DND-41 (cell line): Measurements from ENCODE around the gene ALKBH7.
"Not testable (repeated sequence)": the region's sequence is repeated elsewhere in the genome, so short reads cannot be mapped to it uniquely, and the experiment has no call there.

Experiments used
- ATAC-seq: fragments of 200-7000 bp; cut with Tn5 transposase; 3 replicates; pipeline ENCODE4 v1.9.1; 2021; ENCODE audit warnings: low read depth; ENCODE audit not compliant: insufficient read depth
- DNase-seq: peaks from one replicate; pipeline ENCODE4 v3.0.0-alpha.2; 2020
- H2AFZ ChIP-seq: 2 replicates; pipeline ENCODE4 v1.6.0; 2012; ENCODE audit warnings: low read depth, low read length
- H3K27ac ChIP-seq: 2 replicates; pipeline ENCODE4 v1.5.1; 2012; ENCODE audit warnings: low read length, inconsistent platforms
- H3K27me3 ChIP-seq: fragments of 200-600 bp; sonication (generic); 2 replicates; pipeline ENCODE4 v1.6.0; 2012; ENCODE audit warnings: low read length, mild to moderate bottlenecking, inconsistent platforms; ENCODE audit not compliant: insufficient read depth, poor library complexity
- H3K36me3 ChIP-seq: 2 replicates; pipeline ENCODE4 v1.5.1; 2012; ENCODE audit warnings: low read length, inconsistent platforms; ENCODE audit not compliant: insufficient read depth
- H3K4me1 ChIP-seq: 2 replicates; pipeline ENCODE4 v1.5.1; 2012; ENCODE audit warnings: mild to moderate bottlenecking, low read length; ENCODE audit not compliant: insufficient read depth
- H3K4me2 ChIP-seq: 2 replicates; pipeline ENCODE4 v1.6.0; 2012; ENCODE audit warnings: mild to moderate bottlenecking, moderate library complexity, low read length, inconsistent platforms; ENCODE audit not compliant: insufficient read depth
- H3K4me3 ChIP-seq, 2 experiments: fragments of 200-600 bp in 1 of 2; shearing (Covaris generic) in 1 of 2; 2 replicates each; pipeline ENCODE4 v1.5.1; 2012 to 2016; ENCODE audit warnings: inconsistent platforms in 2 of 2, low read length in 2 of 2, mild to moderate bottlenecking in 2 of 2, low read depth in 1 of 2, moderate library complexity in 1 of 2
- H3K79me2 ChIP-seq: 2 replicates; pipeline ENCODE4 v1.6.0; 2012; ENCODE audit warnings: low read length, inconsistent platforms; ENCODE audit not compliant: insufficient read depth
- H3K9ac ChIP-seq: 2 replicates; pipeline ENCODE4 v1.6.0; 2012; ENCODE audit warnings: low read depth, mild to moderate bottlenecking, inconsistent platforms, low read length, moderate library complexity
- H3K9me3 ChIP-seq: 2 replicates; pipeline ENCODE4 v1.5.1; 2012; ENCODE audit warnings: low read length, moderate library complexity, mild to moderate bottlenecking, inconsistent platforms; ENCODE audit not compliant: insufficient read depth, severe bottlenecking
- H4K20me1 ChIP-seq: 2 replicates; pipeline ENCODE4 v1.6.0; 2012; ENCODE audit warnings: low read length; ENCODE audit not compliant: insufficient read depth
- EZH2 ChIP-seq: IDR thresholded peaks from 3 replicates; pipeline ENCODE4 v1.6.1; 2012; ENCODE audit warnings: borderline replicate concordance, low read depth, mild to moderate bottlenecking, moderate library complexity, low read length, inconsistent platforms; ENCODE audit not compliant: severe bottlenecking
- TF ChIP-seq, protein P1 (sequence below): IDR thresholded peaks from 2 replicates; pipeline ENCODE4 v1.5.1; 2012; ENCODE audit warnings: borderline replicate concordance, low read length, moderate library complexity, mild to moderate bottlenecking; ENCODE audit not compliant: poor library complexity, severe bottlenecking; ENCODE audit errors: extremely low read depth

The ALKBH7 gene

DNA sequence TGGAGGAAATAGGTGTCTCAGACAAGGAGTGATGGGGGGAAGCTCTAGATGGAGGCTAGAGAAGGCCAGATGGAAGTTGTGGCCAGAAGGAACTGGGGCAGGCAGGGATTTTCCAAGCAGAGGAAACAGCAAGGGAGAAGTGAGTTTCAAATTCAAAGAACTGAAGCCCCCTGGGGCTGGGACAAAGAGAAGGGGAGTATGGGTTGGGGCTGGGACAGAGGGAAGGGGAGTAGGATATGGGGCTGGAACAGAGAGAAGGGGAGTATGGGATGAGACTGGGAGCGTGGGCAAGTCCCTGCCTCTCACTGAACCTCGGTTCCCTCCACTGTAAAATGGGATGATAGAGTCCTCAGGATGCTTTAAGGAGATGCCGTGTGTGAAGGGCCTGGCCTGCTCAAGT, 22.2 kb downstream of the ALKBH7 start:
- Histone ChIP-seq H3K9ac (no peak overlapping the region), H3K79me2 (peaks cover 24% of the 10 kb centered on the region), H3K4me3 (no peak overlapping the region), H3K36me3 (peaks cover 15% of the 10 kb centered on the region), H4K20me1 (no peaks in the 10 kb centered on the region), H3K27me3 (no peaks in the 10 kb centered on the region), H3K9me3 (no peaks in the 10 kb centered on the region), H3K4me2 (no peak overlapping the region), H2AFZ (no peak overlapping the region), H3K4me1 (peaks cover 28% of the 10 kb centered on the region), H3K27ac (no peak overlapping the region)
- ATAC-seq (no peak), DNase-seq (no peak)
- TF ChIP-seq, protein P1, sequence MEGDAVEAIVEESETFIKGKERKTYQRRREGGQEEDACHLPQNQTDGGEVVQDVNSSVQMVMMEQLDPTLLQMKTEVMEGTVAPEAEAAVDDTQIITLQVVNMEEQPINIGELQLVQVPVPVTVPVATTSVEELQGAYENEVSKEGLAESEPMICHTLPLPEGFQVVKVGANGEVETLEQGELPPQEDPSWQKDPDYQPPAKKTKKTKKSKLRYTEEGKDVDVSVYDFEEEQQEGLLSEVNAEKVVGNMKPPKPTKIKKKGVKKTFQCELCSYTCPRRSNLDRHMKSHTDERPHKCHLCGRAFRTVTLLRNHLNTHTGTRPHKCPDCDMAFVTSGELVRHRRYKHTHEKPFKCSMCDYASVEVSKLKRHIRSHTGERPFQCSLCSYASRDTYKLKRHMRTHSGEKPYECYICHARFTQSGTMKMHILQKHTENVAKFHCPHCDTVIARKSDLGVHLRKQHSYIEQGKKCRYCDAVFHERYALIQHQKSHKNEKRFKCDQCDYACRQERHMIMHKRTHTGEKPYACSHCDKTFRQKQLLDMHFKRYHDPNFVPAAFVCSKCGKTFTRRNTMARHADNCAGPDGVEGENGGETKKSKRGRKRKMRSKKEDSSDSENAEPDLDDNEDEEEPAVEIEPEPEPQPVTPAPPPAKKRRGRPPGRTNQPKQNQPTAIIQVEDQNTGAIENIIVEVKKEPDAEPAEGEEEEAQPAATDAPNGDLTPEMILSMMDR = no peak
- no peak for TF ChIP-seq EZH2

DNA sequence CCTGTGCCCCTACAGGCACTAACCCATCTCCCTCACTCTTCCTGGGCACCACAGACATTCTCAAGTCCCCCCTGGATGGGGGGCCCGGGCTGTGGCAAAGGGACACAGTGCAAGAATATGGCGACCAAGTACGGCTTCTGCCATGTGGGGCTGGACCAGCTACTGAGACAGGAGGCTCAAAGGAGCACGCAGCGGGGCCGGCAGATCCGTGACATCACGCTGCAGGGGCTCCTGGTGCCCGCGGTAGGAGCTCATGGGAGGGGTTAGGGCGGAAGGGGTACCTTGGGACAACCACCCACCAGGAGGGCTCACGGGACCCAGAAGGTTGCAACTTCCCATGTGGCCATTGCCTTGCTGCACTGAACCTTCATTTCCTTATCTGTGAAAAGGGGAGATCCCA, 23.7 kb downstream of the ALKBH7 start:
- H3K27ac ChIP-seq = no peak overlapping the region
- peaks cover 7% of the 10 kb centered on the region for H3K36me3 ChIP-seq
- H3K27me3 ChIP-seq = no peaks in the 10 kb centered on the region
- no peaks in the 10 kb centered on the region for H4K20me1 ChIP-seq
- no peak for TF ChIP-seq EZH2
- TF ChIP-seq, protein P1 = no peak
- ATAC-seq = no peak
- H3K4me3 ChIP-seq = no peak overlapping the region
- H3K9me3 ChIP-seq = no peaks in the 10 kb centered on the region
- peaks cover 19% of the 10 kb centered on the region for H3K79me2 ChIP-seq
- no peak overlapping the region for H3K9ac ChIP-seq
- DNase-seq = no peak
- no peak overlapping the region for H2AFZ ChIP-seq
- H3K4me2 ChIP-seq = no peak overlapping the region
- peaks cover 22% of the 10 kb centered on the region for H3K4me1 ChIP-seq

DNA sequence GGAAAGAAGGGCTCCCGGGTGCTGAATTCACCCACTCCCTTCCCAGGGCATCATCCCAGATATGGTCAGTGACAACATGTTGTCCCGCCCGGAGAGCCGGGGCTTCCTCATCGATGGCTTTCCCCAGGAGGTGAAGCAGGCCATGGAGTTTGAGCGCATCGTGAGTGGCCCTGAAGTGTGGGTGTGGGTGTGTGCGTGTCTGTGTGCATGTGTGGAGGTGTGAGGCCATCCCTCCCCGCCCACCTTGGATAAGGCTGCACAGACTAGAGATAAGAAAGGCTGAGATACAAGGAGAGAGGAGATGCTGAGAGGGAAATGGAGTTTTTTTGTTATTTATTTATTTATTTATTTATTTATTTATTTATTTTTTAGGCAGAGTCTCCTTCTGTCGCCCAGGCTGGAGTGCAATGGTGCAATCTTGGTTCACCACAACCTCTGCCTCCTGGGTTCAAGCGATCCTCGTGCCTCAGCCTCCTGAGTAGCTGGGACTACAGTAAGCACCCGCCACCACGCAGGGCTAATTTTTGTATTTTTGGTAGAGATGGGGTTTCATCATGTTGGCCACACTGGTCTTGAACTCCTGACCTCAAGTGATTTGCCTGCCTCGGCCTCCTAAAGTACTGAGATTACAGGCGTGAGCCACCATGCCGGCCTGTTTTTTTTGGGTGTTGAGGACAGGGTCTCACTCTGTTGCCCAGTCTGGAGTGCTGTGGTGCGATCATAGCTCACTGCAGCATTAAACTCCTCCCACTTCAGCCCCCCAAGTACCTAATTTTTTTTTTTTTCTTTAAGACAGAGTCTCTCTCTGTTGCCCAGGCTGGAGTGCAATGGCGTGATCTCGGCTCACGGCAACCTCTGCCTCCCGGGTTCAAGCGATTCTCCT, 27.7 kb downstream of the ALKBH7 start:
- not testable (repeated sequence) for H3K4me2 ChIP-seq, DNase-seq, H2AFZ ChIP-seq, H3K36me3 ChIP-seq, H3K9ac ChIP-seq, H3K27me3 ChIP-seq, H4K20me1 ChIP-seq, H3K9me3 ChIP-seq, H3K79me2 ChIP-seq, H3K4me1 ChIP-seq, ATAC-seq, H3K4me3 ChIP-seq, H3K27ac ChIP-seq

DNA sequence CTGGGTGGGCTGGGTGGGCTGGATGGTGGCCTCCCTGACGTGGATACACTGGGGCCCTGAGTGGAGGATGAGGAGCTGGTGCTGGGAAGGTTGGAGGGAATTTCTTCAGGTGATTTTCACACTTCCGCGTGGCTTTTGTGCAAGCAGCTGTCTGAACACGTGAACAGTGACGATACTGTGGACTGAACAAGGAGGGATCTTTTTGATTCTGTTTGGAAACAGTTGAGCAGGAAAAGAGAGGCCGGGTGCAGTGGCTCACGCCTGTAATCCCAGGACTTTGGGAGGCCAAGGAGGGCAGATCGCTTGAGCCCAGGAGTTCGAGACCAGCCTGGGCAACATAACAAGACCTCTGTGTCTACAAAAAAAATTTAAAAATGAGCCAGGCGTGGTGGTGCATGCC, 29.5 kb downstream of the ALKBH7 start:
- no peak overlapping the region; the same call in 1 of the 2 replicates for H2AFZ ChIP-seq
- ATAC-seq = no peak
- no peak overlapping the region for H3K4me3 ChIP-seq
- H3K36me3 ChIP-seq = no peaks in the 10 kb centered on the region
- no peak overlapping the region for H3K4me2 ChIP-seq
- H3K9ac ChIP-seq = no peak overlapping the region
- no peaks in the 10 kb centered on the region for H3K27me3 ChIP-seq
- H3K27ac ChIP-seq = no peak overlapping the region
- H3K9me3 ChIP-seq = no peaks in the 10 kb centered on the region
- no peaks in the 10 kb centered on the region for H3K4me1 ChIP-seq
- no peaks in the 10 kb centered on the region for H4K20me1 ChIP-seq
- no peak for DNase-seq
- TF ChIP-seq EZH2 = no peak
- TF ChIP-seq, protein P1 = no peak
- H3K79me2 ChIP-seq = no peaks in the 10 kb centered on the region
